IPS-NIHi7 (cell line): ENCODE measurements around the gene PLA2G4F.
"Not testable (repeated sequence)": the region's sequence is repeated elsewhere in the genome, so short reads cannot be mapped to it uniquely, and the experiment has no call there.

Experiments
- DNase-seq: peaks from one replicate; pipeline ENCODE4 v3.0.0; 2012; ENCODE audit warnings: mixed read lengths; ENCODE audit errors: extremely low spot score

PLA2G4F gene

DNA sequence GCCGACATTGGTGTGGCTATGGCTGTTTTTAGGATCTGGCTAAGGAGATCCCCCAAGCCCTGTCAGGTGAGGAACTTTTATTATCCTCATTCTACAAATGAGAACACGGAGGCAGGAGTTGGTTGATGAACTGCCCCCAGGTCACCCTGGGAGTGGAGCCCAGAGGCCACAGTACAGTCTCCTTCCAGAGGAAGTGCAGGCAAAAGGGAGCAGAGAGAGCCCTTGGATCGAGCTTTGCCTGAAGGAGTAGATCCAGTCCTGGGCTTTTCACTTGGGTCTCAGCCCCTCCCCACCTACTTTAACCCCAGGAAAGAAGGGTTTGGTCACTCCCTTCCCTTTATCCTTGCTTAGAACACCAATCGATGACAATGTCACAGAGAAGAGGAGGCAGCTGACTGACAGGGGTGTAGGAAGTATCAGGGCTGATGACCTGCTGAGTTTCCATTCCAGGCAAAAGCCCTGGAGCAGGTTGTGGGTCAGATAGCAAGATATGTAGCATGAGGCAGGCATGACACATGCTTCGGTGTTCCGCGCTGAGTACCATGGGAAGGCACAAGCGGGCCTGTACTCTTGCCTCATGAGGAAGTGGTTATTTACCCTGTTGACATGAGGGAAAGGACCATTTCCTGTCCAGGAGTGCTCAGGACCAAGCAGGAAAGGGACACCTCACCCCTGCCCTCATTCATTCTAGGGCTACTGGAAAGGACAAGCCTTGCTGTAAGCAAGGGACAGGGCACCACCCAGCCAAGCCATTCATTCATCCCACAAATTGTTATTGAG, 56.2 kb downstream of the PLA2G4F start:
- no peak for DNase-seq

DNA sequence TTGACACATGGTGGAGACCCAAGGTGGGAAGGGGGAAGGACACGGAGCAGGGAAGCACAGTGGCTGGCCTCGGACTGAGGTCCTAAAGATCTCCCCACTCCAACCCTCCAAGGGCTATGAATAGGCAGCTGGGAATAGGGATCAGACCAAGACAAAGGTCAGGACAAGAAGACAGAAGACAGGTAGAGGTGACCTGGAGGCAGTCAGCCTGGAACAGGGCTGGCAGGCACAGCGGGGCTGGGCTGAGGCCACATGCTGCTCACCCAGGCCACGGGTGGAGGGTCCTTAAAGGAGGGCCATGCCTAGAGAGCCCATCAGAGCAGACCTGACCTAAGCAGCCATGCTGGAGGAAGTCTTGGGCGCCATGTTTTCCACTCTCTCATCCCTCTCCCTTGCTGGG, 59.4 kb downstream of the PLA2G4F start:
- DNase-seq, result no peak

DNA sequence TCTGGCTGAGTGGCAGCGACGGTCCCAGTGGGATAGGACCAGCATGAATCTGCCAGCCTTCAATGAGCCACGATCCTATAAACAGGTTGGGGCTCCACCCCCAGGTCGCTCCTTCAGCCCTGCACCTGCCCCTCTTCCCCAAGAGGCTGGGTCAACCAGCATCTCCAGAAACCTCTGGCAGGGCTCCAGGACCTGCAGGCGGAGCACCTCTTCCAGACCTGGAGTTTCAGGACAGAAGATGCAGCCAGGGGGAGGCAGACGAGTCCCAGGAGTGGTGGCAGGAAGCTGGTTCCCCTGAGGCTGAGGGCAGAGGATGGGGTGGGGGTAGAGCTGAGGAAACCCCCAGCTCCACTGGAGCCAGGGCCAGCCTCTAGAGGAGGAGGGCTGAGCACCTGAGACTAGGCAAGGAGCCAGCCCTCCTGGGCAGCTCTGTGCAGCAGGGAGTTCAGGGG, 61.9 kb downstream of the PLA2G4F start, which contains the start of gene PLA2G4D:
PLA2G4D (minus strand) TSS at position 51 of the 452 bp plus-strand sequence. CDS start 103 bp downstream, outside the sequence.
- peak; percentile 15 for DNase-seq

DNA sequence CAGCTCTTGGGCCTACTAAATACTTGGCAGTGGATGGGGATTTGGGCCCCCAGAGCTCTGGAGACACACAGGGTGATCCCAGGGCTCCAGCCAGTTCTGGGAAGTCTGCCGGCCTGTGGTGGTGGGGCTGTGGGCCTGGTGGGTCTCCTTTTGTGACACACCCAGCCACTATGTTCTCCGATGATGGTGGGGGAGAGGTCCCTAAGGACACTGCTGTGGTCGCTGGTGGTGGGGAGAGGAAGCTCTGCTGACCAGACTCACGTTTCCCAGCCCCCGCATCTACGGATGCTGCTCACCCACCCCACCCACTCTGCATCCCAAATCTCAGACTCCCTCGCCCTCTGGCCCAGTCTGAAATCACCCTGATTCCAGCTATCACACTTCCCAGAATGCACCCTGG, 62.5 kb downstream of the PLA2G4F start:
- peak; percentile 3 for DNase-seq

DNA sequence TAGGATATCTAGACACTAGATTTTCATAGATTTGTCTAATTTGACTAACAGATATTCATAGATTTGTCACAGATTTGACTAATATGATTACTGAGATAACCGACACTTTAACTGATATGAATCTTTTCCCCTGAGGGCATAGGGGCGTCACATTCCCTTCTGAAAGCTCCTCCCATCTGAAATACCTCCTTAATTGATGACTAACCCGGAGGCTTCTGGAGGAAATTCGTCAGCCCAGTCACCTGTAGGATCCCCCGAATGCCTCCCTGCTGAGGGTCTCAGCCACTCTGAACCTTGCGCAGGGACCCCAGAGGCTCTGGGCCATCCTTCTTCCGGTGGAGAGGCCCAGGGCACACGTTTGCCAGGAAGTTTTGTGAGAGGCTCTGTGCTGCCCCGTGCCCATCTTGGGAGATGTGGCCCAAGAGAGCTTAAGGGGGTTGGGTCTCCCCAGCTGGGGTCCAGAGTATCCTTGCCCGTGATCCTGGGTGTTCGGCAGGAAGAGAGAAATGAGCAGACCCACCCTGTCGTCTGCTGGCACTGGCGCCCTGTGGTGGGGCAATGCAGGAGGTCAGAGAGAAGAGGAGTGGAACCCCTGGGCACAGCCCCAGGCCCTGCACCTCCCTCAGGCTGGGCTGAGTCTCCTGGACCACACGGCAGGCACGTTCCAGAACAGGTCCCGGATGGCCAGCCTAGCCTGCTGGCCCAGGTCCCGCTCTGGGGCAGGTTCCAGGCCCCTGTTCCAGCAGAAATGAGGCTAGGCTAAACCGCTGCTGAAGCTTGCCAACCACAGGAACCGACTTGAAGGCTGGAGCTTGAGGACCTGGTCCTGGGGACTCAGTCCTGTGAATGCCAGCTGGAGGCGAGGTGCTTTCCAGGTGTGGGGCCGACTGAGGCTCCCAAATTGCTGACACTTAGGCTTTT, 63.8 kb downstream of the PLA2G4F start:
- DNase-seq, result peak; percentile 63

DNA sequence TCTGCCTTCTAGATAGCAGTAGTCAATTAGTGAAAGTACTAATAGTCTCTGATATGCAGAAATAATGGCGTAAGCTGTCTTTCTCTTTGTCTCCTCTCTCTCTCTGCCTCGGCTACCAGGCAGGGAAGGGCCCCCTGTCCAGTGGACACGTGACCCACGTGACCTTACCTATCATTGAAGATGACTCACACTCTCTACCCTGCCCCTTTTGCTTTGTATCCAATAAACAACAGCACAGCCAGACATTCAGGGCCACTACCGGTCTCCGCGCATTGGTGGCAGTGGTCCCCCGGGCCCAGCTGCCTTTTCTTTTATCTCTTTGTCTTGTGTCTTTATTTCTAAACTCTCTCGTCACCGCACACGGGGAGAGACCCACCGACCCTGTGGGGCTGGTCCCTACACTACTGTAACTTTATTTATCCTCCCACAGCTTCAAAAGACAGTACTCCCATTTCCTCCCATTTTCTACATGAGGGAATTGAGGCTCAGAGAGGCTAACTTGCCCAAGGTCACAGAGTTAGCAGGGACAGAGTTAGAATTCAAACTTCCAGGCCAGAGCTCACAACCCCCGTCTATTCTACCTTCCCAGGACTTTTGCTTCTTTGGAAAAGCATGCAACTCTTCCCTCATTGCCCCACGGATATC, 64.6 kb downstream of the PLA2G4F start:
- not testable (repeated sequence) for DNase-seq

DNA sequence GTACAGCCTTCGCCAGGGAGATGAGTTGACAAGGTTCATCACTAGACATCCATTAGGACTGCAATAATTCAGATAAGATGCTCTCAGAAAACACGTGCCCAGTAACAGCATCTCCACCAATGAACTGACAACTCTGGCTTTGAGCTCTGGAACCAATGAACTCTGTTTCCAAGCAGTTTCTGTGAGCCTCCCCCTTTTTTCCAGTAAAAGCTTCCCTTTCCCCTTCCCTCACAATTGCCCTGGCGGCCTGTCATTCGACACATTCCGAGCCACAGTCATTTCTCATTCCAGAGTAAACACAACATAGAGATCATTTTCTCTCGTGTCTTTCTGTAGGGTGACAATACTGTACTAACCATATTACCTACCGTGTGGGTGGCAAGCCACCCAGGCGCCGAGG, 65.7 kb downstream of the PLA2G4F start:
- DNase-seq, result no peak

DNA sequence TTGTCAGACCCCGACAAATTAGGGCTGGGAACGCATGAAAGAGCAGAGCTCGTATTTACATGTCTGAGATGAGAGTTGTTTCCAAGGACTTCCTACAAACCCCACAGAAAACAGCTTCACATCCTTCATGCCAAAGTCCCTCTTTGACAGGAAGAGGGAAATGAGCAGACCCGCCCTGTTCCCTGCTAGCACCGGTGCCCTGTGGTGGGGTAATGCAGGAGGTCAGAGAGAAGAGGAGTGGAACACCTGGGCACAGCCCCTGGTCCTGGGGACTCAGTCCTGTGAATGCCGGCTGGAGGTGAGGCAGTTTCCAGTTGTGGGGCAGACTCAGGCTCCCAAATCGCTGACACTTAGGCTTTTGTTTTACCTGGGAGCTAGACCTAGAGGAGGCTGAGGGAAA, 66.1 kb downstream of the PLA2G4F start:
- no peak for DNase-seq

DNA sequence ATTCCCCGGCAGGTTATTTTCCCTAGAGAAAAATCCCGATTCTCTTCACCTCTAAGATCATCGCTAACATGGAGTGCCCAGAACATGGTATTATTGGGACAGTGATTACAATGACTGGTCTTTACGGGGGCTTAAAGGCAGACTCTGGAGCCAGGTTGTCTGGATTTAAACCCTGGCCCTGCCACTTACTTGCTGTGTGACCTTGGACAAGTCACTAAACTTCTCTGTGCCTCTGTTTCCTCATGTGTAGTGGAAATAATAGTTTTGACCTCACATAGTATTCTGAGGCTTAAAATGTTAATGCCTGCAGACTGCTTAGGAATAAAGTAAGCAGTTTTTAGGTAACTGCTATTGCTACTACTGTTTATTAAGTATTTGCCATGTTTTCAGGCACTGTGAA, 66.5 kb downstream of the PLA2G4F start:
- no peak for DNase-seq
